Suprapubic skin (tissue), 3 donors: ENCODE results near the gene BRINP2.

Experiments used
- CTCF ChIP-seq, 2 donors: fragments of 200-600 bp in 1 of 2; fragments of 450-650 bp in 1 of 2; sonication (generic) in 1 of 2; IDR thresholded peaks; one replicate each; pipeline ENCODE4 v1.5.1; 2016 to 2019; ENCODE audit warnings: antibody characterized with exemption in 2 of 2, mild to moderate bottlenecking in 1 of 2, moderate library complexity in 1 of 2
- EP300 ChIP-seq: sonication (generic); formaldehyde crosslinking; IDR thresholded peaks from one replicate; pipeline ENCODE4 v1.6.1; 2017; ENCODE audit warnings: antibody characterized with exemption
- POLR2A ChIP-seq, 2 donors: fragments of 450-650 bp; IDR thresholded peaks; one replicate each; pipeline ENCODE4 v1.6.1; 2017; ENCODE audit warnings: antibody characterized with exemption in 2 of 2, mild to moderate bottlenecking in 2 of 2, moderate library complexity in 2 of 2

- TF ChIP-seq CTCF (IDR thresholded peaks at IDR 0.05) (no peak), POLR2A (IDR thresholded peaks at IDR 0.05) (no peak), EP300 (no peak)
Measured at GRCh38 chr1:177270863-177271262, 100.1 kb downstream of the BRINP2 start.
